Right lobe of liver (tissue), 6 donors: ENCODE results near the gene CHMP4A. TPM values are rescaled to one million over a fixed set of nuclear protein-coding genes. Genes with fewer than 3 reads are reported as not detected.

ENCODE experiments used
- ATAC-seq, 4 donors: fragments of 200-7000 bp; cut with Tn5 transposase; one replicate each; pipeline ENCODE4 v1.9.1; 2020; ENCODE audit warnings: mild to moderate bottlenecking in 4 of 4, moderate library complexity in 4 of 4
- DNase-seq, 3 donors: peaks; one replicate each; pipeline ENCODE4 v3.0.0-alpha.2; 2020
- H3K27ac ChIP-seq, 3 donors: fragments of 200-600 bp; one replicate each; pipeline ENCODE4 v1.8.0; 2022
- H3K27me3 ChIP-seq, 2 donors: fragments of 200-600 bp; one replicate each; pipeline ENCODE4 v1.8.0; 2022
- H3K36me3 ChIP-seq, 4 donors: fragments of 200-600 bp; sonication (generic) in 1 of 4; one replicate each; pipeline versions ENCODE4 v1.5.1 to v1.8.0; 2017 to 2022; ENCODE audit warnings: control low read depth in 1 of 4
- H3K4me1 ChIP-seq, 4 donors: fragments of 200-600 bp; sonication (generic) in 1 of 4; one replicate each; pipeline versions ENCODE4 v1.5.1 to v1.8.0; 2017 to 2022; ENCODE audit warnings: control low read depth in 1 of 4
- H3K4me3 ChIP-seq, 3 donors: fragments of 200-600 bp; one replicate each; pipeline ENCODE4 v1.8.0; 2022
- H3K9me3 ChIP-seq, 4 donors: fragments of 200-600 bp; sonication (generic) in 1 of 4; one replicate each; pipeline versions ENCODE4 v1.5.1 to v1.8.0; 2017 to 2022; ENCODE audit warnings: control low read depth in 1 of 4
- CTCF ChIP-seq, 4 donors: fragments of 200-600 bp in 3 of 4; fragments of 450-650 bp in 1 of 4; IDR thresholded peaks; one replicate each; pipeline versions ENCODE4 v1.5.1 to v1.8.0; 2016 to 2022; ENCODE audit warnings: antibody characterized with exemption in 4 of 4, mild to moderate bottlenecking in 2 of 4
- POLR2A ChIP-seq: fragments of 450-650 bp; IDR thresholded peaks from one replicate; pipeline ENCODE4 v1.6.1; 2017; ENCODE audit warnings: antibody characterized with exemption, mild to moderate bottlenecking
- WGBS: methylation state at CpG from one replicate; pipeline ENCODE4 v1.1.6; 2018; ENCODE audit warnings: low coverage, low lambda C conversion rate; ENCODE audit not compliant: insufficient coverage; ENCODE audit errors: missing lambda C conversion rate; 5-methylcytosine and 5-hydroxymethylcytosine counted together
- intact Hi-C, 2 donors: fragments of 100-400 bp; cut with DNase I; formaldehyde crosslinking; loops; one replicate each; pipeline versions ENCODE4 v1.11.2 to v1.14.1; 2022
- total RNA-seq, 6 experiments: library from RNA; depleted of rRNA in 2 of 6; stranded (reverse); fragments of >200 nt in 2 of 6; fragmentation: NEBNext Ultra II Directional in 3 of 6; extraction: Animal tissue kit (Norgen Biotek cat#: 25700) in 3 of 6; gene quantifications; one replicate each; pipeline versions ENCODE4 v1.1.0 to v1.2.4, GENCODE V29; 2016 to 2023
- donor health status: DM: no; HTN: yes; CAD: no.
- donor health status: DM: no; HTN: no; CAD: no.
- donor health status: DM: no; HTN: no; CAD: no.
- donor health status: DM: no; HTN: yes; CAD: no.
- donor health status: DM: no; HTN: yes; CAD: no.

Gene CHMP4A
- total RNA-seq, 6 experiments from 2014 or later = 11.9 to 28.9 (median 17.1) TPM

DNA sequence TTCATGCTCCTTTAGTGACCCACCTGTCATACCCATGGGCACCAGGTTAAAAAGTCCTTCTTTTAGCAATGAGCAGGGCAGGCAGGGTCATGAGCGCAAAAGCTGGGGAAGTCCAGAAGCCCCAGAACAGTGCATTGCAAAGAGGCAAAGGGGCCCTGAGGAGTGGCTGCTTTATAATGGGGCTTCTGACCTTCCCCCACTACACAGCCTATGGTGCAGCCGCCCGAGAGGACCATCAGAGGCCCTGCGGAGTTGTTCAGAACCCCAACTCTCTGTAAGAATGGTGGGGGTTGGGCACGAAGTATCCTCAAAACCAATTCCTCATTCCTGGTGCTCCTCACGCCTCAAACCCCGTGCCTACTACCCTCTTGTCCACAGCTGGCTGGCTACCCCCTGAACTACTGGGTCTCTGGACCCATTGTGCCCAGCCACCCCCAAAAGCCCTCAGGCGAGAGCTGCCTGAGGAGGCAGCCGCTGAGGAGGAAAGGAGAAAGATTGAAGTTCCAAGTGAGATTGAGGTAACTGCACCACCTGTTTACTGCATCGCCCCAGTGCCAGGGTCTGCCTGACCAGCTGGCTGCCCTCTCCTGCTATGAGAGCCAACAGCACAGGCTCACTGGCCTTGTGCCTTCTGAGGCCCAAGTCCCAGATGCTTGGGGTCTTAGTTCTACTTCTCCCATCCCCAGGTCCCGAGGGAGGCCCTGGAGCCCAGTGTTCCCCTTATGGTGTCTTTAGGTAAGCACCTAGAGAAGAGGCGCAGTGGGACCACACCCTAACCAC is 34.7 kb downstream of the CHMP4A start:
- intact Hi-C loops = no loop called here
- TF ChIP-seq POLR2A (no peak), CTCF (IDR thresholded peaks at IDR 0.05) (no peak)
- WGBS = 84% methylated on average over 4 of the region's 12 CpGs
- Histone ChIP-seq H3K9me3 (no peaks in the 10 kb centered on the region), H3K36me3 (peaks cover 0 to 23% (median 9%) of the 10 kb centered on the region in 4 donors), H3K4me3 (no peak overlapping the region), H3K4me1 (peaks cover 0 to 23% (median 11%) of the 10 kb centered on the region in 4 donors), H3K27me3 (no peaks in the 10 kb centered on the region), H3K27ac (peak overlapping the region in 2 of 3 donors; percentile 80 to 86)
- DNase-seq = peak in 1 of 3 donors; percentile 68
- ATAC-seq = peak in 2 of 4 donors; percentile 26 to 49

- 90% methylated on average over 6 of the region's 14 CpGs for WGBS
- no peak for DNase-seq
Observed at GRCh38 chr14:24177891-24178290, 35.4 kb downstream of the CHMP4A start.

GRCh38 chr14:24177041-24177825 is 36.1 kb downstream of the CHMP4A start:
- DNase-seq (no peak), ATAC-seq (no peak)
- peaks cover 0 to 23% (median 11%) of the 10 kb centered on the region in 4 donors for H3K4me1 ChIP-seq

More at GRCh38 chr14:24177891-24178290, 35.4 kb downstream of the CHMP4A start:
- TF ChIP-seq POLR2A (no peak), CTCF (IDR thresholded peaks at IDR 0.05) (no peak)
- Histone ChIP-seq H3K27me3 (no peaks in the 10 kb centered on the region), H3K4me1 (peaks cover 0 to 23% (median 11%) of the 10 kb centered on the region in 4 donors), H3K27ac (no peak overlapping the region), H3K36me3 (peaks cover 0 to 18% (median 9%) of the 10 kb centered on the region in 4 donors), H3K4me3 (no peak overlapping the region), H3K9me3 (no peaks in the 10 kb centered on the region)
- intact Hi-C loops = no loop called here
- no peak for ATAC-seq

DNA sequence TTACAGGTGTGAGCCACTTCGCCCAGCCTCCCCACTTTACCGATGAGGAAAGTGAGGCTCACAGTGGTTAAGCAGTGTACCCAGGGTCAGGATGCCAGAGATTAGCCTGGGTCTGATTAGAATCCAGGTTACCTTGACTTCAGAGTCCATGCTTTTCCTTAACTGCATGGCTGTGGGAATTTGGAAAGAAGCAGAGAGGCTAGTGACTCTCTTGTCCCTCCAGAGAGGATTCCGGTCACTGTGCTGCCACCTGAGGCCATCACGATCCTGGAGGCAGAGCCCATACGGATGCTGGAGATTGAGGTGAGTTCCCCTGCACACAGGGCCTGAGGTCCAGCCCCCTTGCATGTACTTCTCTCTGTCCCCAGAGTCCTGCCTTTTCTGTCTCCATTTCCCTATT is 36.7 kb downstream of the CHMP4A start:
- DNase-seq (no peak), ATAC-seq (no peak)
- Histone ChIP-seq H3K27ac (no peak overlapping the region), H3K4me1 (peaks cover 0 to 23% (median 11%) of the 10 kb centered on the region in 4 donors), H3K36me3 (peaks cover 0 to 11% (median 8%) of the 10 kb centered on the region in 4 donors), H3K9me3 (no peaks in the 10 kb centered on the region), H3K27me3 (no peaks in the 10 kb centered on the region), H3K4me3 (no peak overlapping the region)
- no CpG with 5 or more reads among the region's 5 CpGs for WGBS
- intact Hi-C loops = no loop called here
- no peak for TF ChIP-seq POLR2A
- TF ChIP-seq CTCF (IDR thresholded peaks at IDR 0.05) = no peak

More at GRCh38 chr14:24177041-24177825, 36.1 kb downstream of the CHMP4A start:
- H3K9me3 ChIP-seq = no peaks in the 10 kb centered on the region
- no peak overlapping the region for H3K27ac ChIP-seq
- no peak overlapping the region for H3K4me3 ChIP-seq
- no CpG with 5 or more reads among the region's 12 CpGs for WGBS
- H3K27me3 ChIP-seq = no peaks in the 10 kb centered on the region
- intact Hi-C loops = no loop called here
- no peak for TF ChIP-seq POLR2A
- no peak for TF ChIP-seq CTCF (IDR thresholded peaks at IDR 0.05)
- H3K36me3 ChIP-seq = peaks cover 0 to 15% (median 8%) of the 10 kb centered on the region in 4 donors
